SK-N-SH treated with all-trans-retinoic acid at 6 μM for 48 hours (cell line): ENCODE data around the gene ARPC1A.

Source experiments
- OSR1 ChIP-seq: fragments of 250-450 bp; sonication (Bioruptor Pico); IDR thresholded peaks from 2 replicates; pipeline ENCODE4 v1.8.0; 2022; ENCODE audit warnings: moderate library complexity, mild to moderate bottlenecking, inconsistent platforms
- PPARA ChIP-seq: fragments of 250-450 bp; sonication (Bioruptor Pico); IDR thresholded peaks from 2 replicates; pipeline ENCODE4 v1.5.0; 2020; ENCODE audit warnings: mild to moderate bottlenecking, borderline replicate concordance
- ZFP30 ChIP-seq: fragments of 450-650 bp; formaldehyde crosslinking; IDR thresholded peaks from 2 replicates; pipeline ENCODE4 v1.5.0; 2022; ENCODE audit warnings: mild to moderate bottlenecking, moderate library complexity
- TF ChIP-seq, protein P1 (sequence below): fragments of 250-450 bp; sonication (Bioruptor Pico); IDR thresholded peaks from 2 replicates; pipeline ENCODE4 v1.5.1; 2020; ENCODE audit warnings: low read depth, mild to moderate bottlenecking, moderate library complexity
- TF ChIP-seq, protein P2 (sequence below): fragments of 250-450 bp; sonication (Bioruptor Pico); IDR thresholded peaks from 2 replicates; pipeline ENCODE4 v1.5.1; 2021; ENCODE audit warnings: mild to moderate bottlenecking, moderate library complexity
- TF ChIP-seq, protein P3 (sequence below): fragments of 250-450 bp; sonication (Bioruptor Pico); IDR thresholded peaks from 2 replicates; pipeline ENCODE4 v1.8.0; 2021; ENCODE audit warnings: low read depth, mild to moderate bottlenecking, moderate library complexity, borderline replicate concordance

DNA sequence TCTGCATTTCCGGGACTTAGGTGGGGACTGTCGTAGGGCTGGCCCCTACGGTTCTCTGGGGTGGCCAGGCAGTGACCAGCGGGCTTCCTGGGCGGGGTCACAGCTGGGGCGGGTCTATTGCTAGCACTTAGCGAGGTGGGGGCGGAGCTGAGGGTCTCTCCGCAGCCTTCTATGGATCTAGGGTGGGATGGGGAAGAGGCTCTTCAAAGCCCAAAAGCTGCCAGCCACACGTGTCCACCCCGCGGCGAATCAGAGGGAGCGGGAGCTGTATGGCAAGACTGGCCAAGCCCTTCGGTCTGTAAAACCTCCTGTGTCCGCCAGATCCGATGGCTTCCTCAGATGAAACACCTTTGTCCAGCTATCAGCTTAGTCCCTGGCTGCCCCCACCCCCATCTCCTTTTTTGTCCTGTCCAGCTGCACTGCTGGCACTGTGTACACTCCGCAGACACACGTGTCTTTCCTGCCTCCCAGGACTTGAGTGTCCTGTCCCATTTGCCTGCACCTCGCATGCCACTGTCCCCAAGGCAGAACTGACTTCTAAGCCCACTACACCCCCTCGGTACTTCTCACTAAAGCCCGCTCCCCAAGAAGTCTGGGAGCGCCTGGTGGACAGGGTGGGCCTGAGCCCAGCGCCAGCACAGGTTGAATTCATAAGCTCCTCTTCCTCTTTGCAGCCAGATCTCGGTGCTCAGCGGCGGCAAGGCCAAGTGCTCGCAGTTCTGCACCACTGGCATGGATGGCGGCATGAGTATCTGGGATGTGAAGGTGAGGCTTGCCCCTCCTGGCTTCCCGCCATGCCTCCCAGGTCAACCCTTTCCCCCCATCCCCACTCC lies 67.9 kb downstream of the ARPC1A start:
- TF ChIP-seq, protein P1, sequence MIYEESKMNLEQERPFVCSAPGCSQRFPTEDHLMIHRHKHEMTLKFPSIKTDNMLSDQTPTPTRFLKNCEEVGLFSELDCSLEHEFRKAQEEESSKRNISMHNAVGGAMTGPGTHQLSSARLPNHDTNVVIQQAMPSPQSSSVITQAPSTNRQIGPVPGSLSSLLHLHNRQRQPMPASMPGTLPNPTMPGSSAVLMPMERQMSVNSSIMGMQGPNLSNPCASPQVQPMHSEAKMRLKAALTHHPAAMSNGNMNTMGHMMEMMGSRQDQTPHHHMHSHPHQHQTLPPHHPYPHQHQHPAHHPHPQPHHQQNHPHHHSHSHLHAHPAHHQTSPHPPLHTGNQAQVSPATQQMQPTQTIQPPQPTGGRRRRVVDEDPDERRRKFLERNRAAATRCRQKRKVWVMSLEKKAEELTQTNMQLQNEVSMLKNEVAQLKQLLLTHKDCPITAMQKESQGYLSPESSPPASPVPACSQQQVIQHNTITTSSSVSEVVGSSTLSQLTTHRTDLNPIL (CRISPR knock-in tag): 0 out of 2 replicates have a peak, but pooled peaks have one; percentile 29
- TF ChIP-seq, protein P2, sequence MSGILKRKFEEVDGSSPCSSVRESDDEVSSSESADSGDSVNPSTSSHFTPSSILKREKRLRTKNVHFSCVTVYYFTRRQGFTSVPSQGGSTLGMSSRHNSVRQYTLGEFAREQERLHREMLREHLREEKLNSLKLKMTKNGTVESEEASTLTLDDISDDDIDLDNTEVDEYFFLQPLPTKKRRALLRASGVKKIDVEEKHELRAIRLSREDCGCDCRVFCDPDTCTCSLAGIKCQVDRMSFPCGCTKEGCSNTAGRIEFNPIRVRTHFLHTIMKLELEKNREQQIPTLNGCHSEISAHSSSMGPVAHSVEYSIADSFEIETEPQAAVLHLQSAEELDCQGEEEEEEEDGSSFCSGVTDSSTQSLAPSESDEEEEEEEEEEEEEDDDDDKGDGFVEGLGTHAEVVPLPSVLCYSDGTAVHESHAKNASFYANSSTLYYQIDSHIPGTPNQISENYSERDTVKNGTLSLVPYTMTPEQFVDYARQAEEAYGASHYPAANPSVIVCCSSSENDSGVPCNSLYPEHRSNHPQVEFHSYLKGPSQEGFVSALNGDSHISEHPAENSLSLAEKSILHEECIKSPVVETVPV: peak; percentile 4; the same call in 1 of the 2 replicates
- no peak for TF ChIP-seq ZFP30
- no peak for TF ChIP-seq PPARA (CRISPR knock-in tag)
- TF ChIP-seq, protein P3, sequence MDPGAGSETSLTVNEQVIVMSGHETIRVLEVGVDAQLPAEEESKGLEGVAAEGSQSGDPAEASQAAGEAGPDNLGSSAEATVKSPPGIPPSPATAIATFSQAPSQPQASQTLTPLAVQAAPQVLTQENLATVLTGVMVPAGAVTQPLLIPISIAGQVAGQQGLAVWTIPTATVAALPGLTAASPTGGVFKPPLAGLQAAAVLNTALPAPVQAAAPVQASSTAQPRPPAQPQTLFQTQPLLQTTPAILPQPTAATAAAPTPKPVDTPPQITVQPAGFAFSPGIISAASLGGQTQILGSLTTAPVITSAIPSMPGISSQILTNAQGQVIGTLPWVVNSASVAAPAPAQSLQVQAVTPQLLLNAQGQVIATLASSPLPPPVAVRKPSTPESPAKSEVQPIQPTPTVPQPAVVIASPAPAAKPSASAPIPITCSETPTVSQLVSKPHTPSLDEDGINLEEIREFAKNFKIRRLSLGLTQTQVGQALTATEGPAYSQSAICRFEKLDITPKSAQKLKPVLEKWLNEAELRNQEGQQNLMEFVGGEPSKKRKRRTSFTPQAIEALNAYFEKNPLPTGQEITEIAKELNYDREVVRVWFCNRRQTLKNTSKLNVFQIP (CRISPR knock-in tag): no peak
- TF ChIP-seq OSR1 (CRISPR knock-in tag): no peak
